Stimulated activated CD4-positive, alpha-beta T cell treated with anti-CD3 and anti-CD28 coated beads, Interleukin-4, amount 100 ng/mL, for 4 hours (primary cell): ENCODE data around the gene SMAP1.

Experiments used
- DNase-seq, 2 experiments: peaks; one replicate each; pipeline ENCODE4 v3.0.0-alpha.2; 2020

The SMAP1 gene

DNA sequence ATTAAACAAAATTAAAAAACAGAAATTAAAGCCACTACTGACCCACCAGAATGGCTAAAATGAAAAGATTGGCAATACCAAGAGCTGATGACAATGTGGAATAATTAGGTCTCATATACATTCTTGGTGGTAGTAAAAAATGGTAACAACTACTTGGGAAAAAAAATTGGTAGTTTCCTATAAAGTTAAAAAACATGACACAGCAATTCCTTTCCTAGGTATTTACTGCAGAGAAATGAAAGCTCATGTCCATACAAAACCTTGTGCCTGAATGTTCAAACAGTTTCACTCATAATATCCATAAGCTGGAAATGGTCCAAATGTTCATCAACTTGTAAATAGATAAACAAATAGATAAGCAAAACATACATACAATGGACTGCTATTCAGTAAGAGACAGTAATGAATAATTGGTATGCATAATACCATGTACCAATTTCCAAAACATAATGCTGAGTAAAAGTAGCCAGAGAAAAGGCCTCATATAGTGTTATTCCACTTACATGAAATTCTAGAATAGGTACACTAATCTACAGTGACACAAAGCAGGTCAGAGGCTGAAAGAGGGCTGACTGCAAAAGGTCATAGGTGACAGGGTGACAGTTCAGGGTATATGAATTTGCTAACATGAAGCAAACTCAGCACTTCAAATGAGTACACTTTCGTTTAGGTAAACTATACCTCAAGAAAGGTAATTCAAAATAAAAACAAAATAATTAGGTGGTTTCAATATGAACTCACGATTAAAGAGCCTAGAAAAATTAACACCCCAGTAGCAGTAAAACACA is 236.2 kb downstream of the SMAP1 start:
- DNase-seq: no peak

GRCh38 chr6:70905742-70906141 is 238.1 kb downstream of the SMAP1 start:
- DNase-seq: no peak
